ENCODE measurements around the gene CHI3L2.

Gene CHI3L2

DNA sequence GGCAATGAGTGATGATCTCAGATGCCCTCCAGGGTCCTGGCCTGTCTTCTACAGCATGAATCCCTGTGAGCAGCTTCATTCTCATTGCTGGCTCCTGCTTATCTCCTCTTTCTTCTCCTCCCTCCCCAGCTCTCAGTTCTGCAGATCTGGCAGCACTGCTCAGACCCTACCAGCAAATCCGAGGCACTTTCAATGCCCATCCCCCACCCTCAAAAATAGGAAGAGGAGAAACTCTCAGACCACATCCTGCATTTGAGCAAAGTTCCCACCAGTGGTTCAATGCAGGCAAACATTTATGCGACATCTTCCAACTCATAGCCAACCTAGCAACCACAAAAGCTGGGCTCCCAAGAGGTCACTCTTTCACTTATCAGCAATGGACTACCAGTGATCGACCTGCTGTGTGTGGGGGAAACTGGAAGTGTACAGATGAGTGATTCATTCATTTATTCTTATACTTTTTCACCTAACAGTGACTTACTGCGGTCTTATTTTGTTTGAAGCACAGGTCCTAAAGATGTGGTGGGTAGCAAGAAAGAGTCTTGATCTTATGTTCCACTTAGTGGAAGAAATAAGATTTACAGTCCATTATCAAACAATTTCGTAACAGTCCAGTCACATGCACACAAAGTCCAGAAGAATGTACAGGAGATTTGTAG is 5.8 kb upstream of the CHI3L2 start:
- DNase-seq = no peak

- peak; percentile 75 for DNase-seq
Observed at GRCh38 chr1:111222308-111223125, 5.0 kb upstream of the CHI3L2 start.

- no peak for DNase-seq
Observed at GRCh38 chr1:111223126-111223685, 4.3 kb upstream of the CHI3L2 start.

DNA sequence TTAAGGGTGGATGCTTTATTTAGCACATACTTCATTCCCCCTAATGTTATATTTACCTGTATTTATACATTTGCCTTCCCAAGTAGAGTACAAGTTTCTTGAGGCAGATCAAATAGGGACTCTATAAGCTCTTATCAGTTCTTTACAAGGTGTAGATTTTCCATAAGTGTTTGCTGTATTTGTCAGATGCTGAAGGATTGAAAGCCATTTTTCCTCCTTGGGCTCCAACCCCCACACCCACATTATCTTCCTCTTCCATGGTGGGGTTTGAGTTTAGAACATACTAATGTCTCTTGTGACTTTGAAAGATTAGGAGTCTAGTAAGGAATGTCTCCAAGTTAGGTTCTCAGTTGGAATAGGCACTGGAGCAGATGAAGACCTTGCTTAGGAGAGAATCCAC is 2.4 kb upstream of the CHI3L2 start:
- DNase-seq = no peak

DNA sequence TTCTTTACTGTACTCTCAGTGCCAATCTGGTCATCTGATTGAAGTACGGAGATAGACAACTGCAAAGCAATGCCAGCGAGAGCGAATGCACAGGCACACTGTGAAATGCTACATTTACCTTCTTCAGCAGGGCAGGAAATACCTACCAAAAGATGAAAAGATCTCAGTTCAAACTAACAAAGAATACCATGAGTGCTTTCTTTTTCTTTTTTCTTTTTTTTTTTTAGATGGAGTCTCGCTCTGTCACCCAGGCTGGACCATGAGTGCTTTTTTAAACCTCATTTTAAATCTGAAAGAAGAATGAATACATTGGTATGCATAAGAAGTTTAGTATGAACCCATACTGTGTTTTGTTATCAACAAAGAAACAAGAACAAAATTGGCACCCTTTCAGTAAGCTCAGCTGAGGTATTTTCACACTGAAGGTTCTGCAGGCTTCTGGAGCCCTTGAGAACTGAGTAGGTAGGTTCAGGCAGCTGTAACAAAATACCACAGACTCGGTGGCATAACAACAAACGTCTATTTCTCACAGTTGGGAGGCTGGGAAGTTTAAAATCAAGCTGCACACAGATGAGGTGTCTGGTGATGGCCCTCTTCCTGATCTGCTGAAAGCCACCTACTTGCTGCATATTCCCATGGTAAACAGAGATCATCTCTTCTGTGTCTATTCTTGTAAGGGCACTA is 1.7 kb upstream of the CHI3L2 start:
- DNase-seq = no peak

DNA sequence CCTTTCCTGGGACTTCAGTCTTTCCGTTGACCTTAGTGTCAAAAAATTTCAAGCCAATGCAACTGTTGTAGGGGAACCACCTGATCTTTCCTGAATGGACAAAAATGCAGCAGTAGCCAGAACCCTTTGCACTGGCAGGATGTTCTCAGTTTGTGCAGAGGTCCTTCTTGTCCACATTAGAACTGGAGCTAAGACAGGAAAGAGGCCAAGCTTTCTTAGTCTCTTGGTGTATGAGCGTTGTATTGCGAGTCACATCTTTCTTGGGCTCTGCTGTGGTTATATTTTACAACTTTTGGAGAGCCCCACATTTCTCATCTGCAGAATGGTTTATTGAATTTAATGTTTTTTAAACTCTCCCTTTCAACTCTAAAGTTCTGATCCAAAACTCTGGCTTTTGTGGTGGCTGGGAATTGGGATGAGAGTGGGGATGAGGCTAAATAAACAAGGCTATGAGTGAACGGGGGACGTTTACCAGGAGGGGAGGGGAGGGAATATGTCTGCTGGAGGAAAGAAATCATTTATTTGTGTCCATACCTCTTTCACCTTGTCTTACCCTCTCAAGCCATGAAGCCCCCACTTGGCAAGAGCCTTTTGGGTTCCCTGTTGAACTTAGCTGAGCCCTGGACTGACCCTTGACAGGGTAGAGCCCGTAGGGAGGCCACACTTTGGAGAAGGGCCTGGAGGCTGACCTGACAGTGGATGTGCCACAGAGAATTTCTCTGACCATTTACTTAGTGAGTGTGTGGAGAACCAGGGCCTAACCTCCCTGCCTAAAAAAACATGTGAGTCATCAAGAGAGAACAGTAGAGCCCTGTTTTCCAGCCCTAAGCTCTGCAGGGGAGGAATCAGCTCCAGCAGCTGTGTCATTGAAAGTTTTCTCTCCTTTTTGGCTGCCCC is 586 bp downstream of the CHI3L2 start:
- DNase-seq = peak; percentile 43

DNA sequence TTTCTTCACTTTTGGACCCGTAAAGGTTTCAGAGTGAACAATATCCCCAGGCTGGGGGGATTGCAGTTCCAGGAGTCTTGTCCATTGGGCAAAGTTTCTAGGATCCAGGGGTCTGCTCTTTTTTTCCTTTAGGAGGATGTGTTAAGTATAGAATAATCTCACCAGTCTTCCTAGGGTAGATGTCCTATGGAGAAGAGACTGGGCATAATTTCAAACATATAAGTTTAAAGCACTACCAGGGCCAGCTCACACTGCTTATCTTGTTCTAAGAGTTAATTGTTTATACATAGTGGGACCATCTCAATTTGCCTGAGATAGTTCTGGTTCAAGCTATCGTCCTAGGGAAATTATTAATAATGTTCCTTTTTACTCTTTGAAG is 1.2 kb downstream of the CHI3L2 start:
- no peak for DNase-seq

DNA sequence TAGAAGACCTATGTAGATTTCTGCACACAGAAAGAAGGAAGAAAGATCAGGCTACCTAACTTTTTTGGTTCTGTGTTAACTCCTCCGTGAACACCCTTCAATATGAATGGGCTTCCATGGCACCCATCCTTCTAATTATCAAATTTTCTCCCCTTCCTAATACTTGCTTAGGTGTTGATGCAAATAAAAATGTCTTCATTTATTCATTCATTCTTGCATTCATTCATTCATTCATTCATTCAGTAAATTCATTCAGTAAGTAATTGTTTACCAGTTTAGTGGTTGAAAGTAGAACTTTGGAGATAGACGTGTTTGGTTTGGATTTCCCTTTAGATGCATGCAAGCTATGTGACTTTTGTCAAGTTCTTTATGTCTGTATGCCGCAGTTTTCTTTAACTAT is 4.6 kb downstream of the CHI3L2 start:
- no peak for DNase-seq

DNA sequence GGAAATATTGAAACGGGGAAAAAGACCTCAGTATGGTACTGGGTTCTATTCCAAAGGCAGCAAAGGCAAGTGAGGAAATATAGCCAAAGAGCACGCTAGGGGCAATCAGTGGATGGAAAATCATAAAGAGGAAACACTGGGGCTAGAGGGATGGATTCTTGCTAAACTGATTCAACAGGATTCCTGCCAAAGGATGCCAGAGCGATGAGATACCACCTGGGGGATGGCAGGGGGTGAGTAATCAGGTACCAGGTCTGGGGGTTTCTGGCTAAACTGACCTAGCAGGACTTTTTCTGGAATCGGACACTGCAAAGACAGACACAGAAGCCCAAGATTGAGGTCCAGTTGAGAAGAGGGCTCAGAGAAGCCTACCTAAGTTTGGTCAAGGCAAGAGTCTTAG is 6.7 kb downstream of the CHI3L2 start:
- peak; percentile 5 for DNase-seq

- DNase-seq = no peak
Observed at GRCh38 chr1:111234866-111235265, 7.4 kb downstream of the CHI3L2 start.

GRCh38 chr1:111236379-111236778 is 8.9 kb downstream of the CHI3L2 start:
- DNase-seq = no peak

GRCh38 chr1:111236806-111237205 is 9.3 kb downstream of the CHI3L2 start:
- no peak for DNase-seq

- DNase-seq = no peak
Observed at GRCh38 chr1:111238056-111238795, 10.7 kb downstream of the CHI3L2 start.

DNA sequence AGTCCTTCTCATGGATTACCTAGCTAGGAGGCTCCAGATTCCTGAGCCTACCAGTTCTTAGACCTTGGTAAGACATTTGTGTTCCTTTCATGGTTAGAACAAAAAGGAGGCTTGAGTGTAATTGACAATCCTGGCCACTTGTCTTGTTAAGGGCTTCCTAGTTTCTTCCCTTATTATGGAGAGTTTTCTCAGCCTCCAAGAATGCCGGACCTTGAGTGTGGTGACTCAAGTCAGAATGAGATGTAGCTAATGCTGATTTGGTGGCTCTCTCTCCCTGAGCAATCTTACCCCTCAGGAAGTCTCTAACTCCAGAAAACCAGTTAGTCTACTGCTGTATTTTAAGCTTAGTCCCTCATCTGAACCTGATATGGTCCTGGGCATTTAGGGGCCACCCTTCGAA is 14.3 kb downstream of the CHI3L2 start:
- DNase-seq = no peak

- DNase-seq = no peak
Observed at GRCh38 chr1:111242805-111243523, 15.5 kb downstream of the CHI3L2 start.

GRCh38 chr1:111247125-111247838 is 19.8 kb downstream of the CHI3L2 start:
- no peak for DNase-seq

DNA sequence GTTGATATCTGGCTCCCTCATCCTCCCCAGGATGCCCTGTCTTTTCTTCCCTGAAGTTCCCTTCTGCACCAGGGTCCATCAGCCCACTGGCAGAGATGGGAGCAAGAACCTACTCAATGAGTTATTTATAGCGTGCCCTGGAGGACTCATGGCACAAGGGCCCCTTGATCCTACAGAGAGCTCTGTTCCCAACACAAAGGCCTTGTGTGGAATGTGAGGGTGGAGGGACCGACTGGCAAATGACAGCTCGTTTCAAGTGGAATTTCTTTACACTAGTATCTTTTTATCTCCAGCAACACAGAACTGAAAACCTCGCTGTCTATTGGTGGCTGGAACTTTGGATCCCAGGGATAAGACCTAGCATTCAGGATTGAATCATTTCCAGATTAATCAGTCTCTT is 22.4 kb downstream of the CHI3L2 start:
- no peak for DNase-seq

DNA sequence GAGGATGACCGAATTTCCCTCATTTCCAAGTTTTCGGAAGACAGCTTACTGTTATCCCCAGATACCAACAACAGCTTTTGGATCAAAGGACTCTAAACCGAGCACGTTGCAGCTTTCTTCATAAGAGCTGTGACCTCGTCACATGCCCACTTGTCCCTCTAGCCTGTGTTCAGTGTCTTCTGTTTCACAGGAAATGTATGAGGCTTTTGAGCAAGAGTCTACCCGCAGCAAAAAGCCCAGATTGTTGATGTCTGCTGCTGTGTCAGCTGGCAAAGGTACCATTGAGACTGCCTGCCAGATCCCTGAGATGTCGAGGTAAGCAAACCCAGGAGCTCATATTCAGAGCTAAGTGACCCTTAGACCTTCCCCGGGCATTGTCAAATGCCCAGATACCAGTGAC is 24.1 kb downstream of the CHI3L2 start:
- DNase-seq = no peak

- DNase-seq = no peak
Observed at GRCh38 chr1:111252786-111253185, 25.3 kb downstream of the CHI3L2 start.

DNA sequence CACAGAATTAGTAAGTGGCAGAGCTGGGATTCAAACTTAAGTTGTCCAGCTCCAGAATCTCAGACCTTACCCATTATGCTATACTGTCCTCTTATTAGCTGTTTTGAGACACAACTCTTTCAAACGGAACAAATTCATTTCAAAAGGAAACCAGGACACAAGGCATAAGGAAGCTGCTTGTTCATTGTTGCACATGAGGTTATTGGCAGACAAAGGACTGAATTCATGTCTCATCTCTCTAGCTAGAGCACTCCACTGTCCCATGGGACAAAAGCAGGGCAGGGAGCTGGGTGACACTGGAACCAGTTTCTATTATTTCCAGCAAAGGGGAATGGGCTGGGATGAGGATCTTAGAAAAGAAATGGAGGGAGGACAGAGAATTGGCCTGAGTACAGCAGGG is 26.4 kb downstream of the CHI3L2 start:
- no peak for DNase-seq

Data from T1000 (cell line).